HL-60/S4 treated with retinoic acid at 250 ng/mL for 4 days and 3 days (cell line): ENCODE results near the gene GRID2.
"Not testable (repeated sequence)": the region's sequence is repeated elsewhere in the genome, so short reads cannot be mapped to it uniquely, and the experiment has no call there.

Source experiments
- in situ Hi-C: fragments of 300-500 bp; cut with MboI; formaldehyde crosslinking; loops from 2 replicates; pipeline ENCODE4 v1.7.0; 2022; ENCODE audit warnings: low sequenced_read_pairs

Gene GRID2

GRCh38 chr4:92305148-92305877 is 1.5 kb downstream of the GRID2 start:
- in situ Hi-C loops = no loop called here

GRCh38 chr4:92305878-92306520 is 2.2 kb downstream of the GRID2 start:
- in situ Hi-C loops = no loop called here

GRCh38 chr4:92307181-92307580 is 3.4 kb downstream of the GRID2 start:
- in situ Hi-C loops = no loop called here

DNA sequence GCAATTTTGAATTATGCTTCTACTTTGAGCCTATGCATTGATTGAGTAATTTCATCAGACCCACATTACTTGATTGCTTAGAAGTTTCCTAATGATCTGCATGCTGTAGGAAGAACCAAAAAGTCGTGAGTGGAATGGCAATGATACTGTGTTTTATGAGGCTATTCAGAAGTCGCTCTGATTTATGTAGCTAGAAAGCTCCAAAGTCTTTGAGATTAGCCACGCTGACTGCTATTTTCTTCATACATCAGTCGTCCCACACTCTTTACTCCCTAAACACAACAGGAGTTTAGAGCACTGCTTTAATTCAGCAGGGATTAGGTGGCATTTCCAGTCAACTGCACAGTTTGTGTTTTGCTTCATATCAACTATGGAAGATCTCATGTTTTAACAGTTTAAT is 4.1 kb downstream of the GRID2 start:
- in situ Hi-C loops = no loop called here

- in situ Hi-C loops = no loop called here
These were observed 13.3 kb downstream of the GRID2 start for GRCh38 chr4:92317047-92317446.

- in situ Hi-C loops = no loop called here
These were observed 24.3 kb downstream of the GRID2 start for GRCh38 chr4:92328095-92328494.

GRCh38 chr4:92333016-92333415 is 29.2 kb downstream of the GRID2 start:
- in situ Hi-C loops = no loop called here

DNA sequence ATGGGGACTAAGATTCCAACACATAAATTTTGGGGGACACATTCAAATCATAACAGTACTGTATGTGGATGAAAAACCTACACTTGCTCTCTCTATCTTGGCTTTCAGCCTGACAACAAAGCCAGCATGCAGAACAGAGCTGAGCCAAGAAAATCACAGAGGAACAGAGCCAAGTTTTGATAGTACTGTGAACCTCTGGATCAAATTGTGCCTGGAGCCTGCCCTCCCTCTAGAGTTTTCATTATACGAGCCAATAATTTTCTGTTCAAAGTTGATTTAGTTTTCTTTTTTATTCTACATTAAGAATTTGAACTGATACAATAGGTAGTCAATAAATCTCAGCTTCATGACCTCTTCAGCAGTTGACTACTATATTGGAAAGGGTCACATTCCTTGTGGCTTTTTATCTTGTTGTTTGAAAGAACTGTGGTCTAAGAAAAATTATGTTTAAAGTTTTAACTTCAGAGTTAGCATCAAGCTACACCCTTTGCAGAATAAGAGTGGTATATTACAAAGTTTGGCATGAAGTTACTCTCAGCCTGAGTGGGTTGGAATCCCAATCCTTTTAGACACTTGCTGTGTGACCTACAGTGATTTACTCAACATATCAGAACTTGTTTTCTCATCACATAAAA is 31.1 kb downstream of the GRID2 start:
- in situ Hi-C loops = no loop called here

- in situ Hi-C loops = no loop called here
These were observed 35.9 kb downstream of the GRID2 start for GRCh38 chr4:92339676-92340075.

DNA sequence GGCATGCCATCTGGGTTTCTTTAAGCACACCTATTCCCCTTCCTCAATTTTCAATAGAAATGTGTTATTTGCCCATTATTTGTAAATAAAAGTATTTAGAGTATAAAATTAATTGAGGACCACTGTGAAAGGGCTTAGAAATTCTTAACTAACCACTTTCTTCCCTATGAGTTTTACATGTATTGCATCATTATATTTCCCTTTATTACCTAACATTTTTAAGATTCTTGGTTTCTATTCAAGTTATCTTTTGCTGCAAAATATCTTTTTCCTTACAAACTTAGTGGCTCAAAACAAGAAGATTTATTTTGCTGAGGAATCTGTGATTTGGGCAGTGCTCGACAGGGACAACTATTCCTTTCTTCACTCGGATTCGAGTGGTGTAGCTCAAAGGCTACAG is 40.5 kb downstream of the GRID2 start:
- in situ Hi-C loops = no loop called here

DNA sequence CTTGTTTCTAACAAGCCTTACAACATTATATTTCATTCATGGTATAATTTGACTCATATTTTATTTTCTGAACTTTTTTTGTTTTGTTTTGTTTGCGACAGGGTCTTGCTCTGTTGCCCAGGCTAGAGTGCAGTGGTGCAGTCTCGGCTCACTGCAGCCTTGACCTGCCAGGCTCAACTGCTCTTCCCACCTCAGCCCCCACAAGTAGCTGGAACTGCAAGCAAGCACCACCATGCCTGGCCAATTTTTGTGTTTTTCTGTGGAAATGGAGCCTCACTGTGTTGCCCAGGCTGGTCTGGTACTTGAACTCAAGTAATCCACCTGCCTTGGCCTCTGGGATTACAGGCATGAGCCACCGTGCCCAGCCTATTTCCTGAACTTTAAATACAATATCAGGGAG is 42.5 kb downstream of the GRID2 start:
- in situ Hi-C loops = no loop called here

DNA sequence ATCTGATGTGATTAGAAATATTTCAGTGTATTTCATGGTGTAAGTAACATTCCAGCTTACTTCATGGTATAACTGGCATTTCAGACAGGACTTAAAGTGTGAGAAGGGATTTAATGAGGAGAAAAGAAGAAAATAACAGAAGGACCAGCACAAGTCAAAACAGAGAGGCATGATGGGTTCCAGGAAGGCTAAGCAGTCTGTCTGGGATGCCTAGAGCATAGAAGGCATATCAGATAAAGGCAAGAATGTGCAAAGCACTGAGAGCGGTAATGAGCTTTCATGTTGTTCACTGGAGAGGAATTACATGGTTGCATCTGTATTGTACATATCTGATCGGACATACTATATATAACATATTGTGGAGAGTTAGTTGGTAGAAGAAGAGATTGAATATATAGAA is 54.2 kb downstream of the GRID2 start:
- in situ Hi-C loops = no loop called here

GRCh38 chr4:92359491-92359890 is 55.7 kb downstream of the GRID2 start:
- in situ Hi-C loops = no loop called here

GRCh38 chr4:92362028-92362427 is 58.3 kb downstream of the GRID2 start:
- in situ Hi-C loops = no loop called here

GRCh38 chr4:92368653-92369052 is 64.9 kb downstream of the GRID2 start:
- in situ Hi-C loops = no loop called here

DNA sequence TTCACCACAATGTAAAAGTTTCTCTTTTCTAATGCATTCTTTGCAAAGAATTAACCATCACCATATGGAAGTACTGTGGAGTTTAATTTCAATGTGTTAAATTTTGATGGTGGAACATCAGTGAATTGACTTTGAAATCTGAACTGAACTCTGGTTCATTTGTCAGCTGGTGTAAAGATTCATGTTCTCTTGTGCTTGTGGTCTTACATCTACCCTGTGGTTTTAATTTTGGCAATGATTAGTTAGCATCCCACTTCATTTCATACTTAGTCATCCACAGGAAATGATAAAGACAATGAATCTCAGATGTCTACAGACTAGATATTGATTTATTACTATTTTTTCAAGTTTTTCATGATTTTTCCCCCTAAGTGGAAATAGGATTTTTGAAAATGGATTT is 77.8 kb downstream of the GRID2 start:
- in situ Hi-C loops = no loop called here

DNA sequence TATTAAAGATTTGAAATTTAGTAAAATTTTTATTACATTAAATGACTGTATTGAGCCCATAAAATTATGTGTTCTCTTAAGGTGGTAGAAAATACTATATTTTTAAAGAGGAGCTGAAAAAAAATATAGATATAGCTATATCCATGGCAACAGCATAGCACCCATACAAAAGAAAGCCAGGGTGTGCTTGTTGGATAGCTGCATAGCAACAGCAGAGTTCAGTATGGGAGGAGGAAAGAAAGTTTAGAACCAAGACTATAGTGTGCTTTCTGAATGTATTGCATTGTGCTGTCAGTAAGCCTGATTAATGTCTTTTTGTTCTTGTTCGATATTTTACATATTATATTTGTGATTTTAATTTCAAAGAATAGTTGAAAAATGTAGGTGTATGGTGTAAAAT is 78.4 kb downstream of the GRID2 start:
- in situ Hi-C loops = no loop called here

- in situ Hi-C loops = no loop called here
These were observed 83.8 kb downstream of the GRID2 start for GRCh38 chr4:92387459-92388069.

- in situ Hi-C loops = no loop called here
These were observed 95.3 kb downstream of the GRID2 start for GRCh38 chr4:92399032-92399431.

DNA sequence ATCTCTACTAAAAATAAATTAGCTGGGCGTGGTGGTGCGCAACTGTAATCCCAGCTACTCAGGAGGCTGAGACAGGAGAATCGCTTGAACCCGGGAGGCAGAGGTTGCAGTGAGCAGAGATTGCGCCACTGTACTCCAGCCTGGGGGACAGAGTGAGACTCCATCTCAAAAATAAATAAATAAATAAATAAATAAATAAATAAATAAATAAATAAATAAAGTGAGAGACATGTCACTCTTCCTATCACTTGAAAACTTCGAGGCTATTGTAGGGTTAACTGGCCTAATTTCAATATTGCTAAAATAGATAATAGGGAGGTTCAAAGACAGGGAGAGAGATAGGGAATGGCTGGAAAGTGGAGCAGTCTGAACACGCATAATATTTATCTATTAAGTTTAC is 99.8 kb downstream of the GRID2 start:
- in situ Hi-C loops = not testable (repeated sequence)

- in situ Hi-C loops = no loop called here
These were observed 102.7 kb downstream of the GRID2 start for GRCh38 chr4:92406488-92406887.

DNA sequence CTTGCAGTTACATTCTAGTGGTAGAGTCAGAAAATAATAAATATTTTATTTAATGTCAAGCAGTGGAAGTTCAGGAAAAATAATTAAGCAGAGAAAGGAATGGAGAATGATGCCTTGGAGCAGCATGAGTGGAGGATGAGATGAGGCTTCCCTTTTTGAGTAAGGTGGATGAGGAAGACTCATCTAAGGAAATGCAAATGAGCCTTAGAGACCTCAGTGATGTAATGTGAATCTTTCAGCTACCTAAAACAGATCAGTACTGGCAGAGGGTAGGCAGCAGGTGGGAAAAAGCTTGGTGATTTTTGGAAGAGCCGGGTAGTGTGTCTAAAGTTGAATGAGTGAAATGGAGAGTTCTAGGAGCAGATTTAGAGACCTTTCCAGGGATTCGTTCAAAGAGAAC is 118.2 kb downstream of the GRID2 start:
- in situ Hi-C loops = no loop called here
